ENCODE results near the gene GNAZ.
"Not testable (repeated sequence)": the region's sequence is repeated elsewhere in the genome, so short reads cannot be mapped to it uniquely, and the experiment has no call there.

The GNAZ gene

GRCh38 chr22:23130697-23131096 is 60.4 kb downstream of the GNAZ start:
- no peak for TF ChIP-seq CTCF (IDR thresholded peaks at IDR 0.05; ENCODE audit: insufficient read depth, missing control alignments)
- FAIRE-seq, result no peak
- no peak for DNase-seq (ENCODE audit: insufficient read length, low spot score)

GRCh38 chr22:23131931-23132330 is 61.6 kb downstream of the GNAZ start:
- DNase-seq (ENCODE audit: insufficient read length, low spot score), result no peak
- no peak for TF ChIP-seq CTCF (IDR thresholded peaks at IDR 0.05; ENCODE audit: insufficient read depth, missing control alignments)
- FAIRE-seq, result no peak

- FAIRE-seq (no peak), DNase-seq (ENCODE audit: insufficient read length, low spot score) (no peak)
- TF ChIP-seq CTCF (IDR thresholded peaks at IDR 0.05; ENCODE audit: insufficient read depth, missing control alignments), result no peak
These were observed 62.2 kb downstream of the GNAZ start for GRCh38 chr22:23132376-23133091.

- FAIRE-seq (no peak), DNase-seq (ENCODE audit: insufficient read length, low spot score) (no peak)
- TF ChIP-seq CTCF (IDR thresholded peaks at IDR 0.05; ENCODE audit: insufficient read depth, missing control alignments), result no peak
These were observed 63.6 kb downstream of the GNAZ start for GRCh38 chr22:23133922-23134321.

- FAIRE-seq; DNase-seq (ENCODE audit: insufficient read length, low spot score): not testable (repeated sequence)
These were observed 66.7 kb downstream of the GNAZ start for GRCh38 chr22:23136991-23137390.

- FAIRE-seq, result no peak
- TF ChIP-seq CTCF (IDR thresholded peaks at IDR 0.05; ENCODE audit: insufficient read depth, missing control alignments), result no peak
These were observed 67.1 kb downstream of the GNAZ start for GRCh38 chr22:23137468-23137867.

GRCh38 chr22:23137905-23138561 is 67.7 kb downstream of the GNAZ start:
- DNase-seq (ENCODE audit: insufficient read length, low spot score) (no peak), FAIRE-seq (no peak)
- TF ChIP-seq CTCF (IDR thresholded peaks at IDR 0.05; ENCODE audit: insufficient read depth, missing control alignments), result no peak

More at GRCh38 chr22:23137468-23137867, 67.1 kb downstream of the GNAZ start:
- DNase-seq (ENCODE audit: insufficient read length, low spot score), result no peak
